Gastrocnemius medialis (tissue), 4 donors: ENCODE measurements around the gene MAML1. TPM values are rescaled to one million over a fixed set of nuclear protein-coding genes. Genes with fewer than 3 reads are reported as not detected.

Experiments used
- ATAC-seq, 2 donors: fragments of 150-250 bp; one replicate each; pipeline ENCODE4 v1.9.1; 2016
- DNase-seq, 2 donors: peaks; one replicate each; pipeline ENCODE4 v3.0.0-alpha.2; 2019
- H3K27ac ChIP-seq, 4 donors: fragments of 200-600 bp; sonication (generic); 1 replicate in 1 of 4; 2 replicates in 3 of 4; pipeline ENCODE4 v1.5.1; 2016 to 2018; ENCODE audit warnings: mild to moderate bottlenecking in 2 of 4, moderate library complexity in 1 of 4
- H3K27me3 ChIP-seq, 3 donors: fragments of 200-600 bp; sonication (generic) in 2 of 3; 1 replicate in 1 of 3; 2 replicates in 2 of 3; pipeline versions ENCODE4 v1.5.1 to v1.6.0; 2016 to 2019; ENCODE audit warnings: mild to moderate bottlenecking in 1 of 3, moderate library complexity in 1 of 3
- H3K36me3 ChIP-seq, 2 donors: fragments of 200-600 bp; sonication (generic) in 1 of 2; one replicate each; pipeline ENCODE4 v1.5.1; 2017 to 2018
- H3K4me1 ChIP-seq, 2 donors: fragments of 200-600 bp; sonication (generic) in 1 of 2; one replicate each; pipeline ENCODE4 v1.5.1; 2016 to 2017; ENCODE audit warnings: mild to moderate bottlenecking in 2 of 2
- H3K4me3 ChIP-seq, 4 donors: fragments of 200-600 bp; sonication (generic) in 3 of 4; 1 replicate in 1 of 4; 2 replicates in 3 of 4; pipeline ENCODE4 v1.5.1; 2016 to 2019; ENCODE audit warnings: mild to moderate bottlenecking in 2 of 4
- H3K9me3 ChIP-seq, 3 donors: fragments of 200-600 bp; sonication (generic) in 2 of 3; 1 replicate in 1 of 3; 2 replicates in 2 of 3; pipeline ENCODE4 v1.5.1; 2016 to 2019
- POLR2A ChIP-seq, 2 donors: fragments of 450-650 bp; IDR thresholded peaks; one replicate each; pipeline ENCODE4 v1.6.1; 2017; ENCODE audit warnings: antibody characterized with exemption in 2 of 2, mild to moderate bottlenecking in 2 of 2, moderate library complexity in 2 of 2
- in situ Hi-C, 4 donors: fragments of 200-750 bp; cut with MboI; loops; one replicate each; pipeline versions ENCODE4 v1.15.0 to v1.8.0; 2017; ENCODE audit warnings: low sequenced_read_pairs in 4 of 4
- intact Hi-C: fragments of 100-400 bp; cut with DNase I; formaldehyde crosslinking; loops from one replicate; pipeline ENCODE4 v1.15.1; 2023; ENCODE audit warnings: low total_unique reads
- total RNA-seq, 4 donors: library from RNA; depleted of rRNA; stranded (reverse); fragments of >200 nt; gene quantifications; one replicate each; pipeline versions ENCODE4 v1.1.0 to v1.2.3, GENCODE V29; 2016
- TF ChIP-seq, protein P1 (sequence below), 5 experiments: fragments of 450-650 bp in 3 of 5; fragments of 200-600 bp in 2 of 5; sonication (generic) in 2 of 5; IDR thresholded peaks in 4 of 5; conservative IDR thresholded peaks in 1 of 5; 1 replicate in 4 of 5; 2 replicates in 1 of 5; pipeline ENCODE4 v1.5.1; 2016 to 2019; ENCODE audit warnings: antibody characterized with exemption in 5 of 5, mild to moderate bottlenecking in 3 of 5, moderate library complexity in 3 of 5

MAML1 gene
- total RNA-seq, 4 donors from 2014 or later: 14.4 to 16.3 (median 15.1) TPM

DNA sequence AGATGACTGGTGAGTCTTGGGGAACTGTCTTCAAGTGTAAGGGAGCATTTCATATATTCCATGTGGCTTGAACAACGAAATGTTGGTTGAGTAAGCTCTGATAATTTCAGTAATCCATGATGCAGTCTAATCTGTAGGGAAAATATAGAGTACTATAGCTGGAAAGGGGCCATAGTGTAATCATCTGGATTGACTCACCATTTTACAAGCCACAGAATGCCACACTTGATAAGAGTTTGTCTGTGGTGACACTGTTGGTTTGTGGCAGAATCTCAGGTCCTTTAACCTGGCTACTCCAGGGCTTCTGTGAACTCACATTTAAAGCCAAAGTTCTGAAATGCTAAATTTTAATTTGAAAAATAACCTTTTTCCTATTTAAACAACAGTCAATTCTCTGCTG is 16.3 kb upstream of the MAML1 start:
- TF ChIP-seq, protein P1, sequence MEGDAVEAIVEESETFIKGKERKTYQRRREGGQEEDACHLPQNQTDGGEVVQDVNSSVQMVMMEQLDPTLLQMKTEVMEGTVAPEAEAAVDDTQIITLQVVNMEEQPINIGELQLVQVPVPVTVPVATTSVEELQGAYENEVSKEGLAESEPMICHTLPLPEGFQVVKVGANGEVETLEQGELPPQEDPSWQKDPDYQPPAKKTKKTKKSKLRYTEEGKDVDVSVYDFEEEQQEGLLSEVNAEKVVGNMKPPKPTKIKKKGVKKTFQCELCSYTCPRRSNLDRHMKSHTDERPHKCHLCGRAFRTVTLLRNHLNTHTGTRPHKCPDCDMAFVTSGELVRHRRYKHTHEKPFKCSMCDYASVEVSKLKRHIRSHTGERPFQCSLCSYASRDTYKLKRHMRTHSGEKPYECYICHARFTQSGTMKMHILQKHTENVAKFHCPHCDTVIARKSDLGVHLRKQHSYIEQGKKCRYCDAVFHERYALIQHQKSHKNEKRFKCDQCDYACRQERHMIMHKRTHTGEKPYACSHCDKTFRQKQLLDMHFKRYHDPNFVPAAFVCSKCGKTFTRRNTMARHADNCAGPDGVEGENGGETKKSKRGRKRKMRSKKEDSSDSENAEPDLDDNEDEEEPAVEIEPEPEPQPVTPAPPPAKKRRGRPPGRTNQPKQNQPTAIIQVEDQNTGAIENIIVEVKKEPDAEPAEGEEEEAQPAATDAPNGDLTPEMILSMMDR (IDR thresholded peaks at IDR 0.05 in 4 of 5, conservative IDR thresholded peaks at IDR 0.05 in 1 of 5): no peak
- TF ChIP-seq POLR2A (IDR thresholded peaks at IDR 0.05): no peak
- H3K27me3 ChIP-seq: no peaks in the 10 kb centered on the region
- ATAC-seq (no peak), DNase-seq (no peak)
- peaks cover 8 to 78% of the 10 kb centered on the region in 2 donors for H3K36me3 ChIP-seq
- no peaks in the 10 kb centered on the region for H3K4me1 ChIP-seq
- no peak overlapping the region for H3K4me3 ChIP-seq
- no peak overlapping the region for H3K27ac ChIP-seq
- in situ Hi-C loops: no loop called here
- intact Hi-C loops: no loop called here
- H3K9me3 ChIP-seq: no peaks in the 10 kb centered on the region

DNA sequence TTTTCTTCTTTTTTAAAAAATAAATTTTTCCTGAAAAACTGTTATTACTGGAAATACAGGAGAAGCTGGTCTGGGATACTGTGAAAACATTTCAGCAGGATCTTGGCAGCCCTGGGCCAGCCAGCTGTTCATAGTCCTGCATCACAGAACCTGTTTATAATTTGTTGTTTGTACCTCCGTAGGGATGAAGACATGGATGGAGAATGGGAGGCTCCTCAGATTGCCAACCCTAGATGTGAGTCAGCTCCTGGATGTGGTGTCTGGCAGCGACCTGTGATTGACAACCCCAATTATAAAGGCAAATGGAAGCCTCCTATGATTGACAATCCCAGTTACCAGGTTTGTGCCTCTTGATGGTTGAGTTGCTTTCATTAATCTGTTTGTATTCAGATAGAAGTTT is 12.4 kb upstream of the MAML1 start:
- H3K27ac ChIP-seq: peak overlapping the region in 1 of 4 donors; percentile 16
- no peaks in the 10 kb centered on the region for H3K9me3 ChIP-seq
- ATAC-seq: peak in 1 of 2 donors; percentile 63
- peaks cover 8 to 95% of the 10 kb centered on the region in 2 donors for H3K36me3 ChIP-seq
- H3K27me3 ChIP-seq: no peaks in the 10 kb centered on the region
- in situ Hi-C loops: no loop called here
- TF ChIP-seq, protein P1 (IDR thresholded peaks at IDR 0.05 in 4 of 5, conservative IDR thresholded peaks at IDR 0.05 in 1 of 5): no peak
- no peak for TF ChIP-seq POLR2A (IDR thresholded peaks at IDR 0.05)
- H3K4me3 ChIP-seq: no peak overlapping the region
- intact Hi-C loops: no loop called here
- DNase-seq: no peak
- peaks cover 15% of the 10 kb centered on the region in 2 donors for H3K4me1 ChIP-seq

DNA sequence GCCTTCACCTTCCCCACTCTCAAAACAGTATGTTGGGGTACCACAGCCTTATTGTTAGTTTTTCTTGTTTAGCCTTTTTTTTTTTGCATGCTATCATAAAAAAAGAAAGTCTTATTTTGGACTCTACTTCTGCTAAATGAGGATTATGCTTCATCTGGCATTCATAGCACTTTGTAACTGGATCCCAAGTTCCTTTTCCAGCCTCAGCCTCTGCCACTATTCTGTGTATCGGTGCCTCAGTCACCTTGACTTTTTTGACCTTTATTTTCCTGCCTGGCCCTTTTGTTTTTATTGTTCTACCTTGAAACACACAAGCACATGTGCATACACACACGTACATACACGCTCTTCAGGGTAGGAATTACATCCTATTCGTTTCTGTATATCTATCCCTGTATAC is 8.5 kb upstream of the MAML1 start:
- intact Hi-C loops: no loop called here
- peak; percentile 59 to 92 for ATAC-seq
- no peak overlapping the region for H3K4me3 ChIP-seq

DNA sequence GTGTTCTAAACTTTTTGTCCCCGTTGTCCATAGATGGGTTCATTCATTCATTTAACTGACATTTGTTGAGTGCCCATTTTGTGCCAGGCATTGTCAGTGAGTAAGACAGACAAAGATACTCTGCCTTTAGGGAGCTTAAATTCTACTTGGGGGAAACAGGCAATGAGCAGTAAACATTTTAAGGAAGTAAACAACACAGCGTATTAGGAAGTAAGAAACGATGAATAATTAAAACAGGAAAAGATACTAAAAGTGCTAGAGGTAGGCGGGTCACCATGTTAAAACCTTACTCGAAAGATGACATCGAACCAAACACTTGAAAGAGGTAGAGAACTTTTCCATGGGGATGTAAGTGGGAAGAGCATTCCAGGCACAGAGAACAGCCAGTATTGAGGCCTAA is 5.5 kb upstream of the MAML1 start:
- peaks cover 0 to 86% of the 10 kb centered on the region in 2 donors for H3K36me3 ChIP-seq
- no peaks in the 10 kb centered on the region for H3K27me3 ChIP-seq
- no peak for ATAC-seq
- H3K27ac ChIP-seq: no peak overlapping the region
- no peak overlapping the region for H3K4me3 ChIP-seq
- no peak for DNase-seq
- H3K4me1 ChIP-seq: peaks cover 19 to 20% of the 10 kb centered on the region in 2 donors
- in situ Hi-C loops (no loop called here), intact Hi-C loops (no loop called here)
- no peak for TF ChIP-seq POLR2A (IDR thresholded peaks at IDR 0.05)
- TF ChIP-seq, protein P1 (IDR thresholded peaks at IDR 0.05 in 4 of 5, conservative IDR thresholded peaks at IDR 0.05 in 1 of 5): no peak
- H3K9me3 ChIP-seq: no peaks in the 10 kb centered on the region

More for the DNA sequence above, 8.5 kb upstream of the MAML1 start:
- H3K27me3 ChIP-seq: no peaks in the 10 kb centered on the region
- in situ Hi-C loops: no loop called here
- peaks cover 8 to 100% of the 10 kb centered on the region in 2 donors for H3K36me3 ChIP-seq
- no peak for TF ChIP-seq POLR2A (IDR thresholded peaks at IDR 0.05)
- TF ChIP-seq, protein P1 (IDR thresholded peaks at IDR 0.05 in 4 of 5, conservative IDR thresholded peaks at IDR 0.05 in 1 of 5): no peak
- H3K4me1 ChIP-seq: peaks cover 15% of the 10 kb centered on the region in 2 donors
- H3K9me3 ChIP-seq: no peaks in the 10 kb centered on the region
- peak overlapping the region; percentile 6 to 64 (median 50) for H3K27ac ChIP-seq
- DNase-seq: no peak

DNA sequence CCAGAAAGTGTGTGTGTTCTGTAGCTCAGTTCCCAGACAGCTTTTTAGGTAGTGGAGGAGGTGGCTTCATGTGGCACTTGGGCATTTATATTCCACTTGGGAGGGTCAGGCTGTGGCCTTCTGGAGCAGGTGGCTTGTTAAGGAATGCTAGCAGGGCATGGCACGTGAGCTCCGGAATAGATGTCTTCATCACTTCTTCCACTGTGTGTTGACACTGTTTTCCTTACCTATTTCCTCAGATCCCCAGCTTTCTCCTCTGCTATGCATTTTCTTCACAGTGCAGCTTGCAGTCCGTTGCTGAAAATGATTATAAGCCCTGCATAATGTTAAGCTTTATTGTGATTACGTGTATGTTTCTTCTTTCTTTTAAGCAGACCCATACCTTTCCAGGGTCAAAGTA is 3.3 kb upstream of the MAML1 start:
- Histone ChIP-seq H3K4me1 (peaks cover 19 to 20% of the 10 kb centered on the region in 2 donors), H3K36me3 (peaks cover 0 to 64% of the 10 kb centered on the region in 2 donors), H3K27me3 (no peaks in the 10 kb centered on the region), H3K27ac (no peak overlapping the region), H3K4me3 (no peak overlapping the region), H3K9me3 (no peaks in the 10 kb centered on the region)
- in situ Hi-C loops: no loop called here
- intact Hi-C loops: no loop called here
- DNase-seq (no peak), ATAC-seq (no peak)
- TF ChIP-seq, protein P1 (IDR thresholded peaks at IDR 0.05 in 4 of 5, conservative IDR thresholded peaks at IDR 0.05 in 1 of 5): no peak
- no peak for TF ChIP-seq POLR2A (IDR thresholded peaks at IDR 0.05)
